IPS-18c (cell line): Measurements from ENCODE around the gene DOK7.

Experiments
- H3K4me3 ChIP-seq: 2 replicates; pipeline ENCODE4 v1.7.0; 2013; ENCODE audit warnings: low read depth, mild to moderate bottlenecking, low read length, moderate library complexity; ENCODE audit not compliant: insufficient read depth
- H3K9me3 ChIP-seq: one replicate; pipeline ENCODE4 v1.6.1; 2013; ENCODE audit warnings: mild to moderate bottlenecking, low read length, moderate library complexity; ENCODE audit not compliant: control insufficient read depth, insufficient read depth

Gene DOK7

DNA sequence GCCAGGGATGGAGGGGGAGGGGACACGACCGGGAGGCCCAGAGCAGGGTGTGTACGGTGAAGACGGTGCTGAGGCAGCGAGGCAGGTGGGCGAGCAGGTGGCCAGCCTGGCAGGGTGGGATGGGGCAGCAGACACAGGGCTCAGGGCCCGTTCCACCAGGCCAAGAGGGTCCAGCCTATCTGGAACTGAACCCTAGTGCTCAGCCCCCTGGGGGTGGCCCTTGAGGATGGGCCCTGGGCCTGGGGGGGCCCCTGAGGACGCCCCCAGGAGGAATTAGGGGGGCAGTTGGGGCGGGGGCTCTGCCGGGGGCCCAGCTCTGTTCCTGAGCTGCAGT lies 24.3 kb upstream of the DOK7 start:
- Histone ChIP-seq H3K9me3 (no peaks in the 10 kb centered on the region), H3K4me3 (no peak overlapping the region)

DNA sequence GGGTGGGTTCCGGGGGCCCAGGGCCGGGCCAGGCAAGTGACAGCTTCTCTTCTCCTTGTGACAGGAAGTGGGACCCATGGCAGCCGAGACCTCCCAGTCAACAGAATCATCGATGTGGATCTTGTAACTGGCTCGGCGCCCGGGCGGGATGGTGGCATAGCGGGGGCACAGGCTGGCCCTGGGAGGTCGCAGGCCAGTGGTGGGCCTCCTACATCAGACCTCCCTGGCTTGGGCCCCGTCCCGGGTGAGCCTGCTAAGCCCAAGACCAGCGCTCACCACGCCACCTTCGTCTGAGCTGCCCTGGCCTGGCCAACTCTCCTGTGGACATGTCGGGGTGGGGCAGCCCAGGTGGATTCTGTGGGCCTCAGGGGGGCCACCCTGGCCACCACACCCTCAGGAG lies 23.7 kb upstream of the DOK7 start:
- H3K4me3 ChIP-seq: no peak overlapping the region

DNA sequence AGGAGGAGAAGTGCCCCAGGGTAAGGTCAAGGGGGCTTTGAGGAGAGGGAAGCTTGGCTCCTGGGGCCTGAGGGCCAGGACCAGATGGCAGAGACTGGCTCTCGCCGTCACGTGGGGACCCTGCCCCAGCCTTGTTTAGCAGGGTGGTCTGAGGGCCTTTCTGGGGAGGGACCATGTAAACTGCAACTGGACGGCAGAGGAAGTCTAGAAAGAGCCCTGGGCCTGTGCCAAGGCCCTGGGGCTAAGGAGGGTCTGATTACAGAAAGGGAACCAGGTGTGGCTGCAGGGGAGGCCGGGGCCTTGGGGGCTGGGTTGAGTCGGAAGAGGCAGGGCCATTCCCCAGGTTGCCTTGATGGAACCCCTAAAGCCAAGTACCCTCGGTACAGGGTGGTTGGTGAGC lies 23.1 kb upstream of the DOK7 start:
- Histone ChIP-seq H3K9me3 (no peaks in the 10 kb centered on the region), H3K4me3 (no peak overlapping the region)

More for the DNA sequence above, 23.7 kb upstream of the DOK7 start:
- no peaks in the 10 kb centered on the region for H3K9me3 ChIP-seq

DNA sequence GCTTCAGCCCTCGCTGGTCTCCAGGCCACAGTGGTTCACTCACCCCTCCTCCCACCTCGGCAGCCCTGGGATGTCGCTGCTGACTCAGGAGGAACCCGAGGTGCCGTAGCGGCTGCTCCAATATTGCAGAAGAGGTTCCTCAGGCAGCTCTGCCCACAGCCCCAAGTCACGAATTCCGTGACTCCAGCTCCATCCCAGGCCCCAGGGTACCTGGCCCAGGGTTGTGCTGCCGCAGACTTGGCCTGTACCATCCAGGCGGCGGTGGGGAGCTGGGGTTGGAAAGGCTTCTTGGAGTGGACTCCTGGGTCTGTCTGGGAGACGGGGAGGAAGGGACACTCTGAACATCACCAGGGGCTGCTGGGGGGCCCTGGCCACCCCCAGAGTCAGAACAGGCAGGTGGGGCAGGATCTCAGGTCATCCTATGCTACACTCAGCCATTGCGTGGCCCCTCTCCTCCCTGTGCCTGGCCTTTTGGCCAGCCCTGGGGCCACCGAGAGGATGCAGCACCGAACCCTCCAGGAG lies 22.1 kb upstream of the DOK7 start:
- no peaks in the 10 kb centered on the region for H3K9me3 ChIP-seq
- no peak overlapping the region for H3K4me3 ChIP-seq

DNA sequence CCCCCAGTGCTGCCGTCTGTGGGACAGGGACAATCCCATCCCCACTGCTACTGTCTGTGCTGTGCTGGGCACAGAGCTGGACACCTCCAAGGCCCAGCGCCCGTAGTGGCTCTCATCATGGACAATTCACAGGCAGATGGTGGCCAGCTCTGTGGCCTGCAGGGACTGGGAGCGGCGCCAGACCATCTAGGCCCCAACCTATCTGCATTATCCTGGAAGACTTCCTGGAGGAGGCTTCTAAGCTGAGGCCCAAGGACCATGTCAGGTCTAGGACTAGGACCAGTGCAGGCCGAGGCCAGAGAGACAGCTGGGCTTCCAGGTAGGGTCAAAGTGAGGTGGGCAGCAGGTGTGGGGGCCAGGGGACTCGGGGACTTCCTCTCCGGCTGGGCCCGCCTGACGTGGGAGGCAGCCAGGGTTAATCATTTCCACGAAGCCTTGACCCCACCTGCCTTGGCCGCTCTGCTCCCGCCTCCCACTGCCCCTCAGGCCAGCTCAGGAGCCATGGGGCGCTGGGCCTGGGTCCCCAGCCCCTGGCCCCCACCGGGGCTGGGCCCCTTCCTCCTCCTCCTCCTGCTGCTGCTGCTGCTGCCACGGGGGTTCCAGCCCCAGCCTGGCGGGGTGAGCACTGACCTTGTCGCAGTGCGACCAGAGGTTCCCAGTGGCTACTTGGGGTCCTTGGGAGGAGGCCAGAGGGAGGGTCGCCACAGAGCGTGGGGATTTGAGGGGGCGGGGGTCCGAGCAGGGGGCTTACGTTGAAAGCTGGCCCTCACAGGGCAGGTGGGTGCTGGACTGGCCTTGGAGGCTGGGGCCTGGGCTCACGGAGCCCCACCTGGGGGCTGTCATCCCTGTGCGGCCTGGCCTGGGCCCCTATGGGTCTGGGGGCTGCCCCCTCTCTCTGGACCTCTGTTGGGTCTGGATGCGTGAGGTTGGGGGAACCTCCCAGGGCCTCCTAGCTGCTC lies 21.3 kb upstream of the DOK7 start, which contains the start of gene HGFAC:
Gene HGFAC, plus strand, starts transcription at position 468 of the 959 bp plus-strand sequence. Its CDS starts 34 bp downstream, at position 502.
- Histone ChIP-seq H3K4me3 (no peak within 1 kb of the TSS), H3K9me3 (no peaks in the 10 kb centered on the region)

DNA sequence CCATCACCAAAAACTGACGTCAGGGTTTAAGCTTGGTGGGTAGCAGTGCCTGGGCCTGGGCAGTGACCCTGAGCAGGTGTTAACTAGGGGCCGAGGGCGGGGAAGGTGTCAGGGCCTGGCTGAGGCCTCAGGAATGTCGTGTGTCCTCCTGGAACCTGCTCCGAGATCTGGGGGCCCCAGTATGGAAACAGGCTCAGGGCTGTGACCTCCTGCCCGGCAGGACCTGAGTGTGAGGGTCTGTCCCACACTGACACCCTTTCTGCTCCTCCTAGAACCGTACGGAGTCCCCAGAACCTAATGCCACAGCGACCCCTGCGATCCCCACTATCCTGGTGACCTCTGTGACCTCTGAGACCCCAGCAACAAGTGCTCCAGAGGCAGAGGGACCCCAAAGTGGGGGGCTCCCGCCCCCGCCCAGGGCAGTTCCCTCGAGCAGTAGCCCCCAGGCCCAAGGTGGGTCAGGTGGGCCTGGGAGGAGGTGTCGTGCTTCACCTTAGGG lies 20.6 kb upstream of the DOK7 start:
- Histone ChIP-seq H3K9me3 (no peaks in the 10 kb centered on the region), H3K4me3 (no peak overlapping the region)

DNA sequence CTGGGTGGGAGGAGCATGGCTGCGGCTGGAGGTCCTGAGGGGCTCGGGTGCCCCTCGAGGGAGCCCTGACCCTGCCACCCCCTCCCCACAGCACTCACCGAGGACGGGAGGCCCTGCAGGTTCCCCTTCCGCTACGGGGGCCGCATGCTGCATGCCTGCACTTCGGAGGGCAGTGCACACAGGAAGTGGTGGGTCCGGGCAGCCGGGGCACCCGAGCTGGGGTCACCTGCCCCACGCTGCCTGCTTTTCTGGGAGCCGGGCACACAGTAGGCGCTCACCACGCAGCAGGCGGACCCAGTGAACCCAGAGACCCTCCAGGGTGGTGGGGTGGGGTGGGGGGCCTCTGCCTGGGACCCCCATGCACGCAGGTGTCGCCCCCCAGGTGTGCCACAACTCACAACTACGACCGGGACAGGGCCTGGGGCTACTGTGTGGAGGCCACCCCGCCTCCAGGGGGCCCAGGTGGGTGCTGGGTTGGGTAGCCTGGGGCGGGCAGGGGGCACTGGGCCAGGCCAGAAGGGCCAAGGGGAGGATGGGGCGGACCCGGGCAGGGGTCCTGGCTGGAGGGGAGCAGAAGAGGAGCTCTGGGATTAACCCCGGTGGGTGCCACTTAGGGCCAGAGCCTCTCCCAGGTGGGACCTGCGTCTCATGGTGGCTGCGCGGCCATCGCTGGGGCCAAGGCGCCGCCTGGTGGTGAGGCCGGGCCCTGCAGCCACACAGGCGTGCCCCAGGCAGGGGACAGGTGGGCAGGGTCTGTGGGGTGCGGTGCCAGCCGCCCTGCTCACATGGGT lies 20.0 kb upstream of the DOK7 start:
- H3K4me3 ChIP-seq: no peak overlapping the region
- H3K9me3 ChIP-seq: no peaks in the 10 kb centered on the region

DNA sequence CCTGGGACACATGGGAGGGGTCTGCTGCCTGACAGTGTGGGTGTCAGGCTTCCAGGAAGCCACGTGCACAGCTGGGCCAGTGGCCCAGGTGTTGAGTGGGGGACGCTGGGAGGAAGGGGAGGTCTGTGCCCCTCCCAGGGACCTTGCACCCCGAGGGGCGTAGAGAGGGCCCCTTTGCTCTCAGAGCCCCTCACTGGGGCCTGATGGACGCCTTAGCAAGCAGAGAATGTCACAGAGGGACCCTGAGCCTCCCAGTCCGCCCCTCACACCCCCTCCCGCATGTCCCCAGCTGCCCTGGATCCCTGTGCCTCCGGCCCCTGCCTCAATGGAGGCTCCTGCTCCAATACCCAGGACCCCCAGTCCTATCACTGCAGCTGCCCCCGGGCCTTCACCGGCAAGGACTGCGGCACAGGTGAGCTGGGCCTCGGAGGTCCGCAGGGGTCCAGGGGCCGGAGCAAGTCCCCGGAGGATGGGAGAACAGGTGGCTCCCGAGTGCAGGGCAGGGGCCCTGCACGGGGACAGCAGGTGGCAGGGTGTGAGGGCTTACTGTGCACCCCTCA lies 19.3 kb upstream of the DOK7 start:
- H3K4me3 ChIP-seq: no peak overlapping the region

DNA sequence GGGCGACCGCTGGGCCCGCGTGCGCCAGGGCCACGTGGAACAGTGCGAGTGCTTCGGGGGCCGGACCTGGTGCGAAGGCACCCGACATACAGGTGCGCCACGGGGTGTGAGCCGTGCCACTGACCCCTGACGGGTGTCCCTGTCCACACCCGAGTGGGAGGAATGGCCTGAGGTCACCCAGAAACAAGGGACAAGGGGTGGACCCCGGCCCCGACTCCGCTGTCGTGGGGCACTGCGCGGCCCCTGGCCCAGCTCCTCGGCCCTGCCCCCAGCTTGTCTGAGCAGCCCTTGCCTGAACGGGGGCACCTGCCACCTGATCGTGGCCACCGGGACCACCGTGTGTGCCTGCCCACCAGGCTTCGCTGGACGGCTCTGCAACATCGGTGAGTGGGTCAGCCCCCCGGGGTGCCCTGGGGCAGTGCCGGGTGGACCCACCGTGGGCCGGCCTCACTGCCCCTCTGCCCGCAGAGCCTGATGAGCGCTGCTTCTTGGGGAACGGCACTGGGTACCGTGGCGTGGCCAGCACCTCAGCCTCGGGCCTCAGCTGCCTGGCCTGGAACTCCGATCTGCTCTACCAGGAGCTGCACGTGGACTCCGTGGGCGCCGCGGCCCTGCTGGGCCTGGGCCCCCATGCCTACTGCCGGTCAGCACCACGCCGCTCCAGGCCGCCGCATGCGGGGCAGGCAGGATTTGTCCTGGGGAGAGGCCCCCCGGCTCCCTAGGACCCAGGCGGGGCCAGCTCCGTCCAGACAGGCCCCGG lies 18.6 kb upstream of the DOK7 start:
- H3K4me3 ChIP-seq: no peak overlapping the region
- no peaks in the 10 kb centered on the region for H3K9me3 ChIP-seq

More for the DNA sequence above, 19.3 kb upstream of the DOK7 start:
- no peaks in the 10 kb centered on the region for H3K9me3 ChIP-seq

DNA sequence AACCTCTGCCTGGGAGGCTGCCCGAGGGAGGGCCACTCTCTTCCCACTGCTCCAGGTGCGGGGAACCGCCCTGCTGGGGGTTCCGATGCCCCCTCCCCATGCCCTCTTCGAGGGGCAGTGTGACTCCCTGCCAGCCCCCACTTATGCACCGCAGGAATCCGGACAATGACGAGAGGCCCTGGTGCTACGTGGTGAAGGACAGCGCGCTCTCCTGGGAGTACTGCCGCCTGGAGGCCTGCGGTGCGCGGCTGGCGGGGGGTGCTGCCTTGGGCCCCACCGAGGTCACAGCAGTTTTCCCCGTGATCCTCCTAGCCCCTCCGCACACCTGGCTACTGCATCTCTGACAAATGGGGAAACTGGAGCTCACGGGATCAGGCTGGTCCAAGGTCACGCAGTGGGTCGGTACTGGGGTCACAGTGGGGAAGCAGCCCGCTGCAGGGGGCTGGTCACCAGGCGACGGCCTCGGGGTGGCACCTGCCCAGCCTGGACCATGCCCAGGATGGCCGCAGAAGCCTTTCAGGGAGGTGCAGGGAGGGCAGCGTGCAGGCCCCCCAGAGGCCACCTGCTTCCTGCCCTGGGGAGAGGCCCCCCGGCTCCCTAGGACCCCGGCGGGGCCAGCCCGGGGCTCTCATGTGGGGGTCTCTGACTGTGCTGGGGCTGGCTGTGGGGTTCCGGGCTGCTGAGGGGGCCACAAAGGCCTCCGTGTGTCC lies 17.8 kb upstream of the DOK7 start:
- H3K9me3 ChIP-seq: no peaks in the 10 kb centered on the region
- no peak overlapping the region for H3K4me3 ChIP-seq

DNA sequence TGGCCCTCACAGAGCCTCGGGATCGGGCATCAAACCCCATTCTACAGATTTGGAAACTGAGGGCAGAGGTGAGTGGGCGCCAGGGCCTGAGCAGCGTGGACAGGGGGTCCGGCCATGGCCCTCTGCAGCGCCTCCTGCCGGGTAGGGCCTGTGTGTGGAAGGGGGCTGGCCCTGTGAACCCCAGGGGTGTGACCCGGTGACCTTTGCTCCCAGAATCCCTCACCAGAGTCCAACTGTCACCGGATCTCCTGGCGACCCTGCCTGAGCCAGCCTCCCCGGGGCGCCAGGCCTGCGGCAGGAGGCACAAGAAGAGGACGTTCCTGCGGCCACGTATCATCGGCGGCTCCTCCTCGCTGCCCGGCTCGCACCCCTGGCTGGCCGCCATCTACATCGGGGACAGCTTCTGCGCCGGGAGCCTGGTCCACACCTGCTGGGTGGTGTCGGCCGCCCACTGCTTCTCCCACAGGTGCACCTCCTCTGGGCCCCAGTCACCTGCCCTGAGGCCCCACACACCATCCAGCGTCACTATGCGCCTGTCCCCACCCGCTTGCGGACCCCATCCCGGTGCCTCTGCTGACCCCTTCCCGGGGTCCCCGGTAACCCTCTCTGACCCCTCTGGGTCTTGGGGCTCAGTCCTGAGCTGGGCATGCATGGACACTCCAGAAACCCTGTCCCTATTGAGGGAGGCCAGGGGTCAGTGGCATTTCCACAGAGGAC lies 17.1 kb upstream of the DOK7 start:
- no peaks in the 10 kb centered on the region for H3K9me3 ChIP-seq

DNA sequence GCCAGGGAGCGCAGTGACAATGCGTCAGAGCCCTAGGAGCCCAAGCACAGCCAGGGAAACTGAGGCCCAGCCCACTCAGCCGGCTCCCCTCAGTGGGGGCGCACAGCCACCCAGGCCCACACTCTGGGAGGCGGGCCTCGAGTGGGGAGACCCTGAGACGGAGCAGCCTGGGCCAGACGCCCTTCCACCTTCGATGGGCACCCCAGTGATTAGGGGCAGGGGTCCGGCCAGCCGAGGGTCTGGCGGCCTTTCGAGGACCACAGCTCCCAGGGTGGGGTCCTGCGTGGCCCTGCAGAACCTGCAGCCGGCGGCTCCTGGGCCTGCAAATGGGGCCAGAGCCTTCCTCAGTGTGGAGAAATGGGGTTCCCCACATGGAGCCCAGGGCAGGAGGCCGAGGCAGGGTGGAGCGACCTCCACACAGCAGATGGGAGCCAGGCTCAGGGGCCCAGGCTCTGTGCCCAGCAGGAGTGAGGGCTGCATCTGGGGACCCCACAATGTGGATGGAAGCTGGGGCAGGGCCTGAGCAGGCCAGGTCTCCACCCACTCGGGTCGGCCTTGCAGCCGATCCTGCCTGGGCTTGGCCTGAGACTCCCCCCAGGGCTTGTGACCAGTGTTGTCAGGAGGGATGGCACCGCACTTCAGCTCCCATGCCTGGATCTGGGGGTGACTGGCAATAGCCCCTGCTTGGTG lies 16.3 kb upstream of the DOK7 start:
- Histone ChIP-seq H3K4me3 (no peak overlapping the region), H3K9me3 (no peaks in the 10 kb centered on the region)

More for the DNA sequence above, 17.1 kb upstream of the DOK7 start:
- no peak overlapping the region for H3K4me3 ChIP-seq

DNA sequence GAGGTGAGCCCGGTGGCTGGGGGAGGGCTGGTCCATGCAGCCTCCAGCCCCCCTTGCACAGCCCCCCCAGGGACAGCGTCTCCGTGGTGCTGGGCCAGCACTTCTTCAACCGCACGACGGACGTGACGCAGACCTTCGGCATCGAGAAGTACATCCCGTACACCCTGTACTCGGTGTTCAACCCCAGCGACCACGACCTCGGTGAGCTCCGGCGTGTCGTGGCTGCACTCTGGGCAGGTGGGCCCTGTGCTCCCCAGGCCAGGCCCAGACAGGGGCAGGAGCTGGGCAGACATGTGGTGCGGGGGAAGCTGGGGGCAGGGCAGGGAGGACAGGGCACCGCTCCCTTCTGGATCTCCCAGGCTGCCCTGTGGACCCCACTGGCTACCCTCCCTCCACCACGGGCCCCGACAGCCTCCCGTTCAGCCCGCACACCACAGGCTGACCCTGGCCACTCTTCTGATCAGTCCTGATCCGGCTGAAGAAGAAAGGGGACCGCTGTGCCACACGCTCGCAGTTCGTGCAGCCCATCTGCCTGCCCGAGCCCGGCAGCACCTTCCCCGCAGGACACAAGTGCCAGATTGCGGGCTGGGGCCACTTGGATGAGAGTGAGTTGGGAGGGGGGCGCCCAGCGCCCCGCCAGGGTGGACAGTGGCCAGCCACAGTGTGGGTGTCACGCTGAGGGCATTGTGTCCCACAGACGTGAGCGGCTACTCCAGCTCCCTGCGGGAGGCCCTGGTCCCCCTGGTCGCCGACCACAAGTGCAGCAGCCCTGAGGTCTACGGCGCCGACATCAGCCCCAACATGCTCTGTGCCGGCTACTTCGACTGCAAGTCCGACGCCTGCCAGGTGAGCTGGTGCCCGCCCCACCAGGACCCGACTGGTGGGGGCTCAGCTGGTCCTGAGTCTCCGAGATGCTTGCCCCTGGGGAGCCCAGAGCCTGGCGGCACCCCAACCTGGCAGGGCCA lies 15.4 kb upstream of the DOK7 start:
- no peak overlapping the region for H3K4me3 ChIP-seq
- no peaks in the 10 kb centered on the region for H3K9me3 ChIP-seq

DNA sequence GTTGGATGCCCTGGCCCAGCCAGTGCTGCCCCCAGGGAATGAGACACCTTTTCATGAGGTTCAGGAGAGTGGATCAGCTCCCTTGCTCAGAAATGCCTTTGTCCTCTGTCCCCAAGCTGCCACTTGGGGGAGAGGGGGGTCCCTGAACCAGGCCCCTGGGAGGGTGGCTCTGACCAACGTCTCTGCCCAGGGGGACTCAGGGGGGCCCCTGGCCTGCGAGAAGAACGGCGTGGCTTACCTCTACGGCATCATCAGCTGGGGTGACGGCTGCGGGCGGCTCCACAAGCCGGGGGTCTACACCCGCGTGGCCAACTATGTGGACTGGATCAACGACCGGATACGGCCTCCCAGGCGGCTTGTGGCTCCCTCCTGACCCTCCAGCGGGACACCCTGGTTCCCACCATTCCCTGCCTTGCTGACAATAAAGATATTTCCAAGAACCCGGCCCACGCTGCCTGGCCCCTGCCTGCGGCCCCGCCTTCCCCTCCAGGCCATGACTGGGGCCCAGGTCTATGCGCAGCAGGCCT lies 14.0 kb upstream of the DOK7 start:
- no peaks in the 10 kb centered on the region for H3K9me3 ChIP-seq

More for the DNA sequence above, 14.0 kb upstream of the DOK7 start:
- no peak overlapping the region for H3K4me3 ChIP-seq
